Loucy (cell line): ENCODE measurements around the gene NDUFS1.

Experiments used
- H2AFZ ChIP-seq: fragments of 200-600 bp; sonication (generic); 2 replicates; pipeline ENCODE4 v1.6.0; 2016; ENCODE audit warnings: antibody characterized with exemption, mild to moderate bottlenecking, low read length, moderate library complexity
- H3F3A ChIP-seq: fragments of 200-600 bp; 2 replicates; pipeline ENCODE4 v1.6.0; 2016; ENCODE audit warnings: antibody characterized with exemption, low read depth, mild to moderate bottlenecking
- H3K27me3 ChIP-seq: fragments of 200-600 bp; sonication (generic); 2 replicates; pipeline ENCODE4 v1.6.1; 2014; ENCODE audit warnings: low read length, mild to moderate bottlenecking; ENCODE audit not compliant: insufficient read depth, poor library complexity, severe bottlenecking
- H3K36me3 ChIP-seq: fragments of 200-600 bp; sonication (generic); 2 replicates; pipeline ENCODE4 v1.6.1; 2016; ENCODE audit warnings: low read length; ENCODE audit not compliant: insufficient read depth
- H3K4me1 ChIP-seq: fragments of 200-600 bp; sonication (generic); 2 replicates; pipeline ENCODE4 v1.5.1; 2014; ENCODE audit warnings: low read length, mild to moderate bottlenecking; ENCODE audit not compliant: insufficient read depth, poor library complexity, severe bottlenecking
- H3K4me2 ChIP-seq: fragments of 200-600 bp; sonication (generic); 2 replicates; pipeline ENCODE4 v1.6.0; 2014; ENCODE audit warnings: antibody characterized with exemption, low read length, low read depth, mild to moderate bottlenecking; ENCODE audit not compliant: poor library complexity, severe bottlenecking
- H3K4me3 ChIP-seq: fragments of 200-600 bp; sonication (generic); 2 replicates; pipeline ENCODE4 v1.5.1; 2014; ENCODE audit warnings: low read length, mild to moderate bottlenecking, mixed read lengths; ENCODE audit not compliant: poor library complexity, severe bottlenecking
- H3K79me2 ChIP-seq: fragments of 200-600 bp; sonication (generic); 2 replicates; pipeline ENCODE4 v1.6.1; 2014; ENCODE audit warnings: low read length; ENCODE audit not compliant: insufficient read depth
- H3K9ac ChIP-seq: fragments of 200-600 bp; sonication (generic); 2 replicates; pipeline ENCODE4 v1.6.0; 2014; ENCODE audit warnings: mild to moderate bottlenecking, low read depth, low read length, moderate library complexity; ENCODE audit not compliant: poor library complexity, severe bottlenecking
- H3K9me2 ChIP-seq: fragments of 200-600 bp; sonication (generic); replicated peaks from 2 replicates; pipeline ENCODE4 v1.6.1; 2016; ENCODE audit warnings: low read depth, low read length, mixed read lengths
- H3K9me3 ChIP-seq: fragments of 200-600 bp; sonication (generic); 2 replicates; pipeline ENCODE4 v1.6.1; 2014; ENCODE audit warnings: mild to moderate bottlenecking, antibody characterized with exemption, low read length, low read depth; ENCODE audit not compliant: insufficient read depth
- H4K20me1 ChIP-seq: fragments of 200-600 bp; sonication (generic); 2 replicates; pipeline ENCODE4 v1.6.0; 2014; ENCODE audit warnings: antibody characterized with exemption, low read length, mild to moderate bottlenecking; ENCODE audit not compliant: insufficient read depth, poor library complexity, severe bottlenecking
- EZH2phosphoT487 ChIP-seq: fragments of 200-600 bp; IDR thresholded peaks from 2 replicates; pipeline ENCODE4 v1.6.1; 2018; ENCODE audit warnings: antibody characterized with exemption, mild to moderate bottlenecking, moderate library complexity, borderline replicate concordance
- TF ChIP-seq, protein P1 (sequence below): fragments of 200-600 bp; sonication (generic); conservative IDR thresholded peaks from 2 replicates; pipeline ENCODE4 v1.5.1; 2014; ENCODE audit warnings: mild to moderate bottlenecking, antibody characterized with exemption, low read length

NDUFS1 gene

DNA sequence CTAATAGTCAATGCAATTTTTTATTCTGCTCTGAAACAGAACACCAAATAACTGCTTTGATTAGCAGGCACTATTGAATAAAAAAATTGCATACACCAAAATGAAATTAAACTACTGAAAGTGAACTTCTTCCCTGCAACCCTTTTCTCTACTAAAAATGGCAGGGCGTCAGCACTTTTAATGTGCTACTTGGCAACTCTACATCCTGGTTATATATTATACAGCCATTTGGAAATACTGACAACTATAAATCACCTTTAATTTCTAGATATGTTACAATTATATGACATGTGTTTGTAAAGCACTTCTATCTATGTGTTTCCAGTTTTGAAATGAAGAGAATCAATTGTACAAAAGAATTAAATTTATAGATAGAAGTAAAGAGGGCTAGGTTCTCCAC, 9.9 kb downstream of the NDUFS1 start:
- peaks cover 66% of the 10 kb centered on the region; the same call in 1 of the 2 replicates for H3K36me3 ChIP-seq

DNA sequence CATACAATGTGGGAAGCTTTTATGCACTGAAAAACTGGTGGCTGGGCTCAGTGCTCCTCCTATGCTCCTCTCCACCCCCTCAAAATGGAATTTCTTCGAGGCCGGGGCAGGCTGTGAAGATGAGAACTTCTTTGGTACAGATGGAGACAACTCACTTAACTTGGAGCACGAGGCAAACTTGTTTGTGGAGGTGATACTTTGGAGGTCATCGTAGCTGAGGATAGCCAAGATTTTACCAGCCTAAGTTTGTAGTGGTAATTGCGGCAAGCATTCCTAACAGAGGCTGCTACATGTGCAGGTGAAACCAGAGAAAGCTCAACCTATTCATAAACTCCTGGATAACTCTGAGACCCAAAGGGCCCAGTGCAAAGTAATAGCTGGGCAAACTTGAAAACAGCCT, 13.6 kb downstream of the NDUFS1 start:
- no peaks in the 10 kb centered on the region for H4K20me1 ChIP-seq
- no peaks in the 10 kb centered on the region for H3F3A ChIP-seq
- no peaks in the 10 kb centered on the region for H3K4me1 ChIP-seq
- H3K4me3 ChIP-seq, result no peak overlapping the region
- no peaks in the 10 kb centered on the region for H3K9me3 ChIP-seq
- no peak overlapping the region for H3K4me2 ChIP-seq
- no peaks in the 10 kb centered on the region for H3K9me2 ChIP-seq
- TF ChIP-seq, protein P1, sequence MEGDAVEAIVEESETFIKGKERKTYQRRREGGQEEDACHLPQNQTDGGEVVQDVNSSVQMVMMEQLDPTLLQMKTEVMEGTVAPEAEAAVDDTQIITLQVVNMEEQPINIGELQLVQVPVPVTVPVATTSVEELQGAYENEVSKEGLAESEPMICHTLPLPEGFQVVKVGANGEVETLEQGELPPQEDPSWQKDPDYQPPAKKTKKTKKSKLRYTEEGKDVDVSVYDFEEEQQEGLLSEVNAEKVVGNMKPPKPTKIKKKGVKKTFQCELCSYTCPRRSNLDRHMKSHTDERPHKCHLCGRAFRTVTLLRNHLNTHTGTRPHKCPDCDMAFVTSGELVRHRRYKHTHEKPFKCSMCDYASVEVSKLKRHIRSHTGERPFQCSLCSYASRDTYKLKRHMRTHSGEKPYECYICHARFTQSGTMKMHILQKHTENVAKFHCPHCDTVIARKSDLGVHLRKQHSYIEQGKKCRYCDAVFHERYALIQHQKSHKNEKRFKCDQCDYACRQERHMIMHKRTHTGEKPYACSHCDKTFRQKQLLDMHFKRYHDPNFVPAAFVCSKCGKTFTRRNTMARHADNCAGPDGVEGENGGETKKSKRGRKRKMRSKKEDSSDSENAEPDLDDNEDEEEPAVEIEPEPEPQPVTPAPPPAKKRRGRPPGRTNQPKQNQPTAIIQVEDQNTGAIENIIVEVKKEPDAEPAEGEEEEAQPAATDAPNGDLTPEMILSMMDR, result no peak
- no peak for TF ChIP-seq EZH2phosphoT487
- no peaks in the 10 kb centered on the region for H3K27me3 ChIP-seq
- no peak overlapping the region for H3K9ac ChIP-seq
- peaks cover 87% of the 10 kb centered on the region for H3K36me3 ChIP-seq
- H2AFZ ChIP-seq, result no peak overlapping the region
- H3K79me2 ChIP-seq, result no peaks in the 10 kb centered on the region; the same call in 1 of the 2 replicates

More for the DNA sequence above, 9.9 kb downstream of the NDUFS1 start:
- no peaks in the 10 kb centered on the region for H3F3A ChIP-seq
- no peak overlapping the region for H3K4me3 ChIP-seq
- H3K27me3 ChIP-seq, result no peaks in the 10 kb centered on the region
- no peak for TF ChIP-seq EZH2phosphoT487
- TF ChIP-seq, protein P1, result no peak
- H4K20me1 ChIP-seq, result peaks cover 9% of the 10 kb centered on the region
- no peaks in the 10 kb centered on the region for H3K9me3 ChIP-seq
- no peak overlapping the region for H3K4me2 ChIP-seq
- H3K4me1 ChIP-seq, result peaks cover 8% of the 10 kb centered on the region
- H3K79me2 ChIP-seq, result peaks cover 24% of the 10 kb centered on the region
- no peak overlapping the region for H3K9ac ChIP-seq
- H3K9me2 ChIP-seq, result no peaks in the 10 kb centered on the region
- H2AFZ ChIP-seq, result no peak overlapping the region

DNA sequence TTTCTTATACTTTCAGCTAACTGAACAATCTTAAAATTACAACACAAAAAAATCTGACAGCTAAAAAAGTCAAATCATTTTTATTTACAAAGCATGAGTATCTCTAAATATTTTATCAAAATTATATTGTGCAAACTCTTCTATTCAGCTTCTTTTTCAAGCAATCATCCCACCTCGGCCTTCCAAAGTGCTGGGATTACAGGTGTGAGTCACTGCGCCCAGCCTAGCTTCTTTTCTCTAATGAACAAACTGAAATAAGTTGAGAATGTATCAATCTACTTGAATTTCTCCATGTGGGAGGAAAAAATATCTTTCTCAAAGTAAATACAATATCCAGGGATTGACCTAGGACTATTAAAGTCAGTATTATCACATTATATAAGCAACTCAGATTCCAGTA, 14.9 kb downstream of the NDUFS1 start:
- peaks cover 85% of the 10 kb centered on the region for H3K36me3 ChIP-seq
- no peak overlapping the region for H3K9ac ChIP-seq
- H3K9me2 ChIP-seq, result no peaks in the 10 kb centered on the region
- no peaks in the 10 kb centered on the region for H4K20me1 ChIP-seq
- no peak overlapping the region for H3K4me3 ChIP-seq
- H3K79me2 ChIP-seq, result no peaks in the 10 kb centered on the region; the same call in 1 of the 2 replicates
- TF ChIP-seq EZH2phosphoT487, result no peak
- TF ChIP-seq, protein P1, result no peak
- H2AFZ ChIP-seq, result no peak overlapping the region
- H3K27me3 ChIP-seq, result no peaks in the 10 kb centered on the region
- H3K9me3 ChIP-seq, result no peaks in the 10 kb centered on the region
- no peak overlapping the region for H3K4me2 ChIP-seq
- H3F3A ChIP-seq, result no peaks in the 10 kb centered on the region
- no peaks in the 10 kb centered on the region for H3K4me1 ChIP-seq
